ENCODE data around the gene AIFM3.
"Not testable (repeated sequence)": the region's sequence is repeated elsewhere in the genome, so short reads cannot be mapped to it uniquely, and the experiment has no call there.

GRCh38 chr22:20935049-20935448 is 32.0 kb upstream of the AIFM3 start:
- TF ChIP-seq POLR2A (IDR thresholded peaks at IDR 0.05): not testable (repeated sequence)
- TF ChIP-seq, protein P1, sequence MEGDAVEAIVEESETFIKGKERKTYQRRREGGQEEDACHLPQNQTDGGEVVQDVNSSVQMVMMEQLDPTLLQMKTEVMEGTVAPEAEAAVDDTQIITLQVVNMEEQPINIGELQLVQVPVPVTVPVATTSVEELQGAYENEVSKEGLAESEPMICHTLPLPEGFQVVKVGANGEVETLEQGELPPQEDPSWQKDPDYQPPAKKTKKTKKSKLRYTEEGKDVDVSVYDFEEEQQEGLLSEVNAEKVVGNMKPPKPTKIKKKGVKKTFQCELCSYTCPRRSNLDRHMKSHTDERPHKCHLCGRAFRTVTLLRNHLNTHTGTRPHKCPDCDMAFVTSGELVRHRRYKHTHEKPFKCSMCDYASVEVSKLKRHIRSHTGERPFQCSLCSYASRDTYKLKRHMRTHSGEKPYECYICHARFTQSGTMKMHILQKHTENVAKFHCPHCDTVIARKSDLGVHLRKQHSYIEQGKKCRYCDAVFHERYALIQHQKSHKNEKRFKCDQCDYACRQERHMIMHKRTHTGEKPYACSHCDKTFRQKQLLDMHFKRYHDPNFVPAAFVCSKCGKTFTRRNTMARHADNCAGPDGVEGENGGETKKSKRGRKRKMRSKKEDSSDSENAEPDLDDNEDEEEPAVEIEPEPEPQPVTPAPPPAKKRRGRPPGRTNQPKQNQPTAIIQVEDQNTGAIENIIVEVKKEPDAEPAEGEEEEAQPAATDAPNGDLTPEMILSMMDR (IDR thresholded peaks at IDR 0.05): not testable (repeated sequence)
